GM12892 (cell line): ENCODE results near the gene ATP2C1.

Experiments
- POLR2A ChIP-seq: IDR thresholded peaks from 2 replicates; pipeline ENCODE4 v1.6.1; 2011; ENCODE audit warnings: low read depth, low read length, control low read depth
- POLR2AphosphoS5 ChIP-seq: IDR thresholded peaks from 2 replicates; pipeline ENCODE4 v1.6.1; 2011; ENCODE audit warnings: low read depth, low read length, control low read depth

DNA sequence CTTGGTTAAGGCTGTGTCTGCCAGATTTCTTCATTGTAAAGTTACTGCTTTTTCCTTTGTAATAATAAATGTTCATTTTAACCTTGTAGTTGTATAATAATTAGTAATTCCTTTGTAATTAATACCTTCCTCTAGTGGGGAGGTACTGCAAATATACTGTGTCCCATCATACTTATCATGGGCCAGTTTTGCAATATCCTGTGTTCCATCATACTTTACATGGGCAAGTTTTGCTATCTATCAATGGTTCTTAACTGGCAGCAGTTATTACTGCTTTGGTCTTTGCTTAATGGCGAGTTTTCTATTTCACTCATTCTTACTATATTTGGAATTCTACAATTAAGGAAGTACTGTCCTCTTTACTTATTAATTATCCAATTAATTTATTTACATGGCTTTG is 10.6 kb downstream of the ATP2C1 start:
- no peak for TF ChIP-seq POLR2AphosphoS5
- no peak for TF ChIP-seq POLR2A
